ENCODE results near the gene IVNS1ABP. TPM values are rescaled to one million over a fixed set of nuclear protein-coding genes. Genes with fewer than 3 reads are reported as not detected.

The IVNS1ABP gene
- total and polyA plus RNA-seq, 2 donors (not counting 3 experiments of a cell fraction or from before 2014, with no cell fraction given), result 26.3 to 81.6 TPM

GRCh38 chr1:185281245-185281644 lies 35.8 kb downstream of the IVNS1ABP start:
- Histone ChIP-seq H3K9ac (replicated peaks; ENCODE audit: extremely low read depth, insufficient read depth, low read length) (no peak overlapping the region), H3K36me3 (ENCODE audit: control insufficient read depth in 2 of 2, extremely low read depth in 1 of 2, insufficient read depth in 2 of 2, low read length in 2 of 2) (no peaks in the 10 kb centered on the region), H4K20me1 (replicated peaks; ENCODE audit: control insufficient read depth, extremely low read depth, insufficient read depth, low read length) (no peaks in the 10 kb centered on the region), H3K4me1 (ENCODE audit: control insufficient read depth, extremely low read depth, insufficient read depth, low read length) (peaks cover 2% of the 10 kb centered on the region), H3K27ac (ENCODE audit: insufficient read depth, low read depth, low read length) (no peak overlapping the region), H3K79me2 (ENCODE audit: control insufficient read depth, insufficient read depth, low read length) (no peaks in the 10 kb centered on the region), H3K4me2 (ENCODE audit: insufficient read depth, low read length) (no peak overlapping the region), H2AFZ (ENCODE audit: low read depth, low read length) (no peak overlapping the region), H3K27me3 (ENCODE audit: control insufficient read depth in 2 of 2, insufficient read depth in 2 of 2, low read length in 2 of 2) (no peaks in the 10 kb centered on the region), H3K9me3 (replicated peaks; ENCODE audit: control insufficient read depth, insufficient read depth, low read length) (no peaks in the 10 kb centered on the region), H3K4me3 (replicated peaks in 1 of 3; ENCODE audit: insufficient read depth in 1 of 3, low read depth in 1 of 3, low read length in 3 of 3) (no peak overlapping the region), H3K9me1 (replicated peaks; ENCODE audit: control insufficient read depth, extremely low read depth, insufficient read depth, low read length) (no peaks in the 10 kb centered on the region)
- ChIA-PET POLR2A (no interaction called here), CTCF (interaction anchor here (1.1 to 2.3 kb wide), 2 partner anchors 11 to 400 kb away, joined by 3 to 6 read pairs; no protein-coding TSS in a partner anchor)
- intact Hi-C loops (cut with micrococcal nuclease), result no loop called here
- TF ChIP-seq MAX (IDR thresholded peaks at IDR 0.05; ENCODE audit: insufficient read depth, insufficient read length), result no peak
- no peak for TF ChIP-seq CTCF (IDR thresholded peaks at IDR 0.05; ENCODE audit: extremely low read depth in 1 of 2, insufficient read depth in 1 of 2, low read depth in 1 of 2, low read length in 2 of 2)
- TF ChIP-seq MYC (IDR thresholded peaks at IDR 0.05; ENCODE audit: low read depth, low read length), result no peak
- TF ChIP-seq POLR2AphosphoS5 (IDR thresholded peaks at IDR 0.05; ENCODE audit: insufficient read depth, low read depth, low read length), result no peak
- TF ChIP-seq FOS (IDR thresholded peaks at IDR 0.05; ENCODE audit: borderline replicate concordance, insufficient read depth, low read length), result no peak
- no peak for TF ChIP-seq JUN (IDR thresholded peaks at IDR 0.05; ENCODE audit: borderline replicate concordance, insufficient read depth, insufficient read length, low read depth)
- no peak for TF ChIP-seq GATA2 (IDR thresholded peaks at IDR 0.05; ENCODE audit: insufficient read depth, insufficient read length, low read depth, low read length)
- TF ChIP-seq EZH2 (IDR thresholded peaks at IDR 0.05; ENCODE audit: borderline replicate concordance, low read depth, low read length, severe bottlenecking), result no peak
- TF ChIP-seq POLR2A (IDR thresholded peaks at IDR 0.05; ENCODE audit: low read depth, low read length), result no peak
- dilution Hi-C loops (cut with MboI; ENCODE audit: extremely low pct_ligation_motif_present, low sequenced_read_pairs), result no loop called here
- DNase-seq (ENCODE audit: low read depth, low spot score) (no peak), FAIRE-seq (no peak)
- no TSS peak for BruUV-seq (replicated peaks)

Data from endothelial cell of umbilical vein (primary cell).